ENCODE results near the gene IL36RN.
A peak's percentile ranks its signal among the peaks of the same experiment; 100 is the strongest.

IL36RN gene

GRCh38 chr2:113102133-113102532, 43.1 kb downstream of the IL36RN start:
- DNase-seq (ENCODE audit: low spot score) = no peak

- DNase-seq (ENCODE audit: low spot score) = no peak
Observed at GRCh38 chr2:113103277-113103676, 44.3 kb downstream of the IL36RN start.

GRCh38 chr2:113104054-113104611, 45.1 kb downstream of the IL36RN start:
- DNase-seq (ENCODE audit: low spot score) = peak; percentile 8

DNA sequence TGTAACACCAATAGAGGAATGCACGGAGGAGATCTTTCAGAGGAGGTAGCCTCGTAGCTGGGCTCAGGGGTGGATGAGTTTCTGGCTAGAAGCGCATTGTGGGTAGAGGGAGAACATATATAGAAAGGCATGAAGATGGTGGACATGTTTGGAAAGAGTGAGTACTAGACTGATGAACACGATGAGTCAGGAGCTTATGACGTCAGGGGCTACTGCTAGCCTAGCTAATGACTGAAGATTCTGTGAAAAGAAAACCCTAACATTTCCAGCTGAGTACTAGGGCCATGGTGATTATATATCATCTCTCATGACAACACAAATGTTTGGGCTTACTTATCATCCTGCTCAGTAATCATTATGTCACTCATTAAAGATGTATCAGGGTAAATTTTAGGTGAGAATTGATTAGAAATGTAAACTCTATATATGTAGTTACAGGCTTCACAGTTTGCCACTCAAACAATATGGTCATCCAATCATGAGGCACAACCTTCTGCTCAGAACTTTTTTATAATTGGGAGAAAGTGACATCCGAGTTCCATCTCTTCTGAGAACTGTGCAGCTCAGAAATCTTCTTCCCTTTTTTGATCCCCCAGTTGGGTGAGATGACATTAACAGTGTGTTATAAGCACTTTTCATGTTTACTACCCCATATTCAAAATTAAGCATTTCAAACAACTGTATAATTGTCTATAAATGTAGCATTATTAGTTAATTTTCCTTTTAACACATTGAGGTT, 46.2 kb downstream of the IL36RN start:
- no peak for DNase-seq (ENCODE audit: low spot score)

DNA sequence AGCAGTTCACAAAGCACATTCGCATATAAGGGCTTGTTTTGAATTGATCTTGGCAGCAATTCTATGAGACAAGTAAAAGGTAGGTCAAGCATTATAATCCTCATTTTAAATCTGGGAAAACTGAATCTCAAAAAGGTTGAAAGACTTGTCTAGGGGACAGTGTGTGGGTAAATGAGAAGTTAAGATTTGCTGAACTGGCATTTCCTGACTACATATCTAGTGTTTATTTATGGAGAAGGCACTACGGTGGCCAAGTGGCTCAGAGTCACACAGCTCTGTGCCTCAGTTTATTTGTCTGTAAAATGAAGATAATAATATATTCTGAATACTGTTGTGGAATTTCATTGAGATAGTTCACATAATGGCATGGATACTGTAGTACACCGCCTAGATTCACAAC, 52.1 kb downstream of the IL36RN start:
- no peak for DNase-seq (ENCODE audit: low spot score)

GRCh38 chr2:113111823-113112287, 52.9 kb downstream of the IL36RN start:
- DNase-seq (ENCODE audit: low spot score) = no peak

- DNase-seq (ENCODE audit: low spot score) = no peak
Observed at GRCh38 chr2:113112441-113112840, 53.4 kb downstream of the IL36RN start.

- DNase-seq (ENCODE audit: low spot score) = no peak
Observed at GRCh38 chr2:113112871-113113270, 53.9 kb downstream of the IL36RN start.

GRCh38 chr2:113113807-113114206, 54.8 kb downstream of the IL36RN start:
- DNase-seq (ENCODE audit: low spot score) = no peak

Measured in GM03348 (cell line).